Measurements from ENCODE around the gene TOR3A. TPM values are rescaled to one million over a fixed set of nuclear protein-coding genes. Genes with fewer than 3 reads are reported as not detected.

The TOR3A gene
- polyA plus RNA-seq, 2 of the 4 experiments (the other 2 are of a cell fraction): 30.7 to 44.5 TPM

- POLR2A ChIA-PET: no interaction called here
- 85% methylated on average over 13 of the region's 15 CpGs for WGBS (ENCODE audit: missing lambda C conversion rate)
- CTCF ChIA-PET: interaction anchor here (0.8 to 4.7 kb wide), 7 partner anchors 10 to 185 kb away, joined by 3 to 27 read pairs (median 3); no protein-coding TSS in a partner anchor
These were observed 26.1 kb downstream of the TOR3A start for GRCh38 chr1:179107706-179108629.

DNA sequence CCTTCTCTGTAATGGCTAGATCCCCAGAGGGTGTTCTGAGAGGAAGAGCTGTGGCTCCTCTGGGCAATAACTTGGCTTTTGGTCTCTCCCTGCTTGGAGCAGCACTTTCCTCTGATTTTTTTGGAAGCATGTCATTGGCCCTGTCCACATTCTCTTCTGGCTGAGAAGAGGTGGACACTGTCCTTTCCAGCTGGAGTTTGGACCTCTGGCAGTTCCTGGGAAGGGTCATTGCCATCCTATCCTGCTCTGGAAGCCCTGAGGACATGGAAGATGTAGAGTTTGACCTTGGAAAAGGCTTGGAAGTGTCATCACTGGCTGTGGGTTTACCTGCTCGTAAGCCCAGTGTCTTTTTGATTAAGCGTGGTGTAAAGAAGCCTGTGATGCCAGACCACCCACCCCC is 26.8 kb downstream of the TOR3A start:
- H3K4me3 ChIP-seq: no peak overlapping the region
- FAIRE-seq (no peak), ATAC-seq (no peak), DNase-seq (ENCODE audit: low read depth in 1 of 2, low spot score in 1 of 2) (no peak)
- ChIA-PET POLR2A (no interaction called here), CTCF (interaction anchor here (1.1 to 4.7 kb wide), 5 partner anchors 13 to 184 kb away, joined by 3 to 27 read pairs (median 3); no protein-coding TSS in a partner anchor)
- no peak for TF ChIP-seq CHD4 (IDR thresholded peaks at IDR 0.05; ENCODE audit: borderline replicate concordance)
- no peak for TF ChIP-seq RNF2 (IDR thresholded peaks at IDR 0.05; ENCODE audit: borderline replicate concordance, low read depth)
- no peak for TF ChIP-seq HOXB5 (CRISPR knock-in tag; IDR thresholded peaks at IDR 0.05)
- no peak for TF ChIP-seq BHLHE40 (IDR thresholded peaks at IDR 0.05; ENCODE audit: low read depth, low read length)
- no peak for TF ChIP-seq CTCF (IDR thresholded peaks at IDR 0.05)
- TF ChIP-seq, protein P1, sequence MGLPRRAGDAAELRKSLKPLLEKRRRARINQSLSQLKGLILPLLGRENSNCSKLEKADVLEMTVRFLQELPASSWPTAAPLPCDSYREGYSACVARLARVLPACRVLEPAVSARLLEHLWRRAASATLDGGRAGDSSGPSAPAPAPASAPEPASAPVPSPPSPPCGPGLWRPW (IDR thresholded peaks at IDR 0.05): no peak
- TF ChIP-seq, protein P2, sequence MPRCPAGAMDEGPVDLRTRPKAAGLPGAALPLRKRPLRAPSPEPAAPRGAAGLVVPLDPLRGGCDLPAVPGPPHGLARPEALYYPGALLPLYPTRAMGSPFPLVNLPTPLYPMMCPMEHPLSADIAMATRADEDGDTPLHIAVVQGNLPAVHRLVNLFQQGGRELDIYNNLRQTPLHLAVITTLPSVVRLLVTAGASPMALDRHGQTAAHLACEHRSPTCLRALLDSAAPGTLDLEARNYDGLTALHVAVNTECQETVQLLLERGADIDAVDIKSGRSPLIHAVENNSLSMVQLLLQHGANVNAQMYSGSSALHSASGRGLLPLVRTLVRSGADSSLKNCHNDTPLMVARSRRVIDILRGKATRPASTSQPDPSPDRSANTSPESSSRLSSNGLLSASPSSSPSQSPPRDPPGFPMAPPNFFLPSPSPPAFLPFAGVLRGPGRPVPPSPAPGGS (IDR thresholded peaks at IDR 0.05): no peak
- TF ChIP-seq USF2 (IDR thresholded peaks at IDR 0.05): no peak
- TF ChIP-seq JUNB (IDR thresholded peaks at IDR 0.05): no peak
- no peak for TF ChIP-seq KDM1A (IDR thresholded peaks at IDR 0.05; ENCODE audit: low read depth)
- TF ChIP-seq FOXS1 (CRISPR knock-in tag; IDR thresholded peaks at IDR 0.05): no peak
- TF ChIP-seq FOSL2 (IDR thresholded peaks at IDR 0.05): no peak
- TF ChIP-seq FOSL2 (CRISPR knock-in tag; IDR thresholded peaks at IDR 0.05): no peak
- TF ChIP-seq, protein P3, sequence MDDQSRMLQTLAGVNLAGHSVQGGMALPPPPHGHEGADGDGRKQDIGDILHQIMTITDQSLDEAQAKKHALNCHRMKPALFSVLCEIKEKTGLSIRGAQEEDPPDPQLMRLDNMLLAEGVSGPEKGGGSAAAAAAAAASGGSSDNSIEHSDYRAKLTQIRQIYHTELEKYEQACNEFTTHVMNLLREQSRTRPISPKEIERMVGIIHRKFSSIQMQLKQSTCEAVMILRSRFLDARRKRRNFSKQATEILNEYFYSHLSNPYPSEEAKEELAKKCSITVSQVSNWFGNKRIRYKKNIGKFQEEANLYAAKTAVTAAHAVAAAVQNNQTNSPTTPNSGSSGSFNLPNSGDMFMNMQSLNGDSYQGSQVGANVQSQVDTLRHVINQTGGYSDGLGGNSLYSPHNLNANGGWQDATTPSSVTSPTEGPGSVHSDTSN (IDR thresholded peaks at IDR 0.05): no peak
- no peak for TF ChIP-seq REST (IDR thresholded peaks at IDR 0.05)
- no peak for TF ChIP-seq ZFP36 (IDR thresholded peaks at IDR 0.05; ENCODE audit: borderline replicate concordance, partially characterized antibody)
- no peak for TF ChIP-seq ESRRA (IDR thresholded peaks at IDR 0.05; ENCODE audit: borderline replicate concordance, low read length)
- TF ChIP-seq RARB (CRISPR knock-in tag; IDR thresholded peaks at IDR 0.05): no peak
- no peak for TF ChIP-seq POLR2AphosphoS2 (conservative IDR thresholded peaks at IDR 0.05; ENCODE audit: low read length)
- no peak for TF ChIP-seq ZNF302 (CRISPR knock-in tag; IDR thresholded peaks at IDR 0.05)
- no peak overlapping the region for H3K27ac ChIP-seq
- H3K9me3 ChIP-seq: no peaks in the 10 kb centered on the region
- H3K4me1 ChIP-seq: no peaks in the 10 kb centered on the region
- H3K4me2 ChIP-seq: no peak overlapping the region
- WGBS (ENCODE audit: missing lambda C conversion rate): 94% methylated on average over 2 of the region's 2 CpGs

More at GRCh38 chr1:179107706-179108629, 26.1 kb downstream of the TOR3A start:
- H3K27ac ChIP-seq: no peak overlapping the region
- no peak for TF ChIP-seq FOXS1 (CRISPR knock-in tag; IDR thresholded peaks at IDR 0.05)
- TF ChIP-seq HOXB5 (CRISPR knock-in tag; IDR thresholded peaks at IDR 0.05): no peak
- no peak for TF ChIP-seq ESRRA (IDR thresholded peaks at IDR 0.05; ENCODE audit: borderline replicate concordance, low read length)
- TF ChIP-seq, protein P1 (IDR thresholded peaks at IDR 0.05): no peak
- no peak for TF ChIP-seq SREBF2 (IDR thresholded peaks at IDR 0.05)
- no peak for TF ChIP-seq MAZ (IDR thresholded peaks at IDR 0.05; ENCODE audit: borderline replicate concordance, low read depth, low read length)
- no peak for TF ChIP-seq MYC (IDR thresholded peaks at IDR 0.05; ENCODE audit: borderline replicate concordance, low read length)
- TF ChIP-seq EP300 (IDR thresholded peaks at IDR 0.05): no peak
- no peak for TF ChIP-seq FOSB (CRISPR knock-in tag; IDR thresholded peaks at IDR 0.05)
- TF ChIP-seq USF2 (IDR thresholded peaks at IDR 0.05): no peak
- no peak overlapping the region for H3K4me3 ChIP-seq
- H3K4me2 ChIP-seq: no peak overlapping the region
- H3K4me1 ChIP-seq: no peaks in the 10 kb centered on the region
- DNase-seq (ENCODE audit: low read depth in 1 of 2, low spot score in 1 of 2) (no peak), ATAC-seq (peak; percentile 11 to 44; a peak in 3 of 6 replicates), FAIRE-seq (no peak)
- no peaks in the 10 kb centered on the region for H3K9me3 ChIP-seq

Measured in A549 (cell line).